HCT116 (cell line): Measurements from ENCODE around the gene TMEM52. TPM values are rescaled to one million over a fixed set of nuclear protein-coding genes. Genes with fewer than 3 reads are reported as not detected.

ENCODE experiments used
- ATAC-seq: fragments of 200-7000 bp; cut with Tn5 transposase; 2 replicates; pipeline ENCODE4 v1.9.1; 2020; ENCODE audit warnings: mild to moderate bottlenecking, moderate library complexity
- BruUV-seq: library from RNA; stranded (reverse); fragments of 400-500 nt; replicated peaks from 2 replicates; lab custom pipeline; 2021; lab: Mats Ljungman, UMichigan
- CTCF ChIA-PET: fragments of 300-600 bp; sonication (Branson Sonifier 250); formaldehyde crosslinking; loops from one replicate; lab custom pipeline; 2021; ENCODE audit warnings: antibody characterized with exemption; lab: Charles Lee
- POLR2A ChIA-PET: fragments of 300-600, 350-600 bp; sonication (Branson Sonifier 250); formaldehyde crosslinking; loops from one replicate; lab custom pipeline; 2021; ENCODE audit warnings: antibody characterized with exemption; lab: Charles Lee
- RAD21 ChIA-PET, 2 experiments: fragments of 300-600 bp; sonication (Branson Sonifier 250); formaldehyde crosslinking; loops; one replicate each; lab custom pipeline; 2023; ENCODE audit warnings: low total read pairs in 2 of 2; ENCODE audit not compliant: uncharacterized antibody in 2 of 2, unreplicated experiment in 2 of 2, low non-redundant PET in 1 of 2; lab: Charles Lee
- DNase-seq: peaks from one replicate; pipeline ENCODE4 v3.0.0-alpha.2; 2010; ENCODE audit warnings: low read depth, low spot score
- H2AFZ ChIP-seq: fragments of 200-600 bp; shearing (Covaris generic), sonication (generic); 2 replicates; pipeline ENCODE4 v1.6.1; 2017; ENCODE audit warnings: low read depth, mixed run types, mixed read lengths, antibody characterized with exemption, low read length; ENCODE audit not compliant: poor library complexity, severe bottlenecking
- H3K27ac ChIP-seq: 2 replicates; pipeline ENCODE4 v1.5.1; 2012; ENCODE audit warnings: low read depth, low read length
- H3K27me3 ChIP-seq: fragments of 200-600 bp; sonication (generic); 2 replicates; pipeline ENCODE4 v1.6.1; 2016; ENCODE audit warnings: mixed run types, low read length, mixed read lengths; ENCODE audit not compliant: insufficient read depth
- H3K36me3 ChIP-seq, 2 experiments: fragments of 200-500 bp in 1 of 2; fragments of 200-600 bp in 1 of 2; sonication (Bioruptor generic) in 1 of 2; sonication (generic) in 1 of 2; 2 replicates each; pipeline versions ENCODE4 v1.5.1 to v1.6.1; 2014 to 2016; ENCODE audit warnings: low read length in 2 of 2, inconsistent platforms in 1 of 2, mixed read lengths in 1 of 2, mixed run types in 1 of 2; ENCODE audit not compliant: insufficient read depth in 2 of 2, control insufficient read depth in 1 of 2
- H3K4me1 ChIP-seq, 2 experiments: fragments of 200-600 bp in 1 of 2; sonication (generic) in 1 of 2; 2 replicates each; pipeline versions ENCODE4 v1.5.1 to v1.6.1; 2012 to 2017; ENCODE audit warnings: low read length in 2 of 2, inconsistent platforms in 1 of 2, mild to moderate bottlenecking in 1 of 2, mixed read lengths in 1 of 2, mixed run types in 1 of 2, moderate library complexity in 1 of 2; ENCODE audit not compliant: insufficient read depth in 2 of 2, control insufficient read depth in 1 of 2
- H3K4me2 ChIP-seq: fragments of 200-600 bp; sonication (generic); 2 replicates; pipeline ENCODE4 v1.6.1; 2017; ENCODE audit warnings: mixed run types, low read length, mixed read lengths
- H3K4me3 ChIP-seq, 2 experiments: fragments of 200-600 bp in 1 of 2; sonication (generic) in 1 of 2; replicated peaks in 1 of 2; 2 replicates each; pipeline ENCODE4 v1.5.1; 2011 to 2016; ENCODE audit warnings: low read length in 2 of 2, control low read depth in 1 of 2, low read depth in 1 of 2, mild to moderate bottlenecking in 1 of 2, mixed read lengths in 1 of 2, mixed run types in 1 of 2
- H3K79me2 ChIP-seq: fragments of 200-600 bp; sonication (generic); 2 replicates; pipeline ENCODE4 v1.6.1; 2017; ENCODE audit warnings: mild to moderate bottlenecking, mixed run types, low read length, moderate library complexity, mixed read lengths; ENCODE audit not compliant: insufficient read depth
- H3K9ac ChIP-seq: fragments of 200-600 bp; sonication (generic); 2 replicates; pipeline ENCODE4 v1.6.1; 2016; ENCODE audit warnings: low read length, mixed read lengths
- H3K9me2 ChIP-seq: fragments of 200-600 bp; sonication (generic), shearing (Covaris generic); 2 replicates; pipeline ENCODE4 v1.6.1; 2017; ENCODE audit warnings: mixed run types, mild to moderate bottlenecking, moderate library complexity; ENCODE audit not compliant: insufficient read depth
- H3K9me3 ChIP-seq, 2 experiments: fragments of 200-500 bp in 1 of 2; fragments of 200-600 bp in 1 of 2; sonication (Bioruptor generic) in 1 of 2; sonication (generic) in 1 of 2; 2 replicates each; pipeline ENCODE4 v1.6.1; 2014 to 2017; ENCODE audit warnings: low read length in 2 of 2, mixed read lengths in 2 of 2, inconsistent platforms in 1 of 2, low read depth in 1 of 2, mild to moderate bottlenecking in 1 of 2, mixed run types in 1 of 2, moderate library complexity in 1 of 2; ENCODE audit not compliant: control insufficient read depth in 1 of 2, insufficient read depth in 1 of 2
- H4K20me1 ChIP-seq: fragments of 200-600 bp; sonication (generic), shearing (Covaris generic); 2 replicates; pipeline ENCODE4 v1.6.1; 2017; ENCODE audit warnings: mixed run types, mild to moderate bottlenecking, moderate library complexity; ENCODE audit not compliant: insufficient read depth
- EZH2phosphoT487 ChIP-seq: fragments of 200-600 bp; IDR thresholded peaks from 2 replicates; pipeline ENCODE4 v1.6.1; 2018; ENCODE audit warnings: antibody characterized with exemption, borderline replicate concordance
- FOSL1 ChIP-seq: IDR thresholded peaks from 2 replicates; pipeline ENCODE4 v1.6.1; 2012; ENCODE audit warnings: low read depth
- JUND ChIP-seq: IDR thresholded peaks from 2 replicates; pipeline ENCODE4 v1.6.1; 2012
- POLR2A ChIP-seq: IDR thresholded peaks from 2 replicates; pipeline ENCODE4 v1.7.0; 2011; ENCODE audit warnings: borderline replicate concordance; ENCODE audit not compliant: insufficient read depth, insufficient read length; ENCODE audit errors: extremely low read depth
- POLR2AphosphoS5 ChIP-seq: IDR thresholded peaks from 2 replicates; pipeline ENCODE4 v1.6.1; 2011; ENCODE audit warnings: mild to moderate bottlenecking, low read depth, low read length, moderate library complexity
- RAD21 ChIP-seq: IDR thresholded peaks from 2 replicates; pipeline ENCODE4 v1.6.1; 2012; ENCODE audit warnings: low read depth, mild to moderate bottlenecking
- SIN3A ChIP-seq: IDR thresholded peaks from 2 replicates; pipeline ENCODE4 v1.6.1; 2012; ENCODE audit warnings: low read depth
- SP1 ChIP-seq: IDR thresholded peaks from 2 replicates; pipeline ENCODE4 v1.6.1; 2012; ENCODE audit warnings: low read depth
- SRF ChIP-seq: IDR thresholded peaks from 2 replicates; pipeline ENCODE4 v1.6.1; 2012; ENCODE audit warnings: low read depth
- YY1 ChIP-seq: IDR thresholded peaks from 2 replicates; pipeline ENCODE4 v1.6.1; 2011; ENCODE audit warnings: low read length, low read depth, moderate library complexity, mild to moderate bottlenecking; ENCODE audit not compliant: insufficient replicate concordance; ENCODE audit errors: extremely low read depth
- intact Hi-C: fragments of 100-400 bp; cut with micrococcal nuclease; formaldehyde crosslinking; loops from 2 replicates; pipeline ENCODE4 v1.10.0; 2022
- total RNA-seq: library from RNA; stranded (reverse); gene quantifications from one replicate; pipeline ENCODE4 v1.2.1, GENCODE V29; 2021; ENCODE audit not compliant: unreplicated experiment
- TF ChIP-seq, protein P1 (sequence below): IDR thresholded peaks from 2 replicates; pipeline ENCODE4 v1.6.1; 2012
- TF ChIP-seq, protein P2 (sequence below): IDR thresholded peaks from 2 replicates; pipeline ENCODE4 v1.6.1; 2012; ENCODE audit warnings: low read depth
- TF ChIP-seq, protein P3 (sequence below): IDR thresholded peaks from 2 replicates; pipeline ENCODE4 v1.6.1; 2011; ENCODE audit warnings: mild to moderate bottlenecking, low read length, moderate library complexity; ENCODE audit not compliant: insufficient replicate concordance; ENCODE audit errors: extremely low read depth
- TF ChIP-seq, protein P4 (sequence below): IDR thresholded peaks from 2 replicates; pipeline ENCODE4 v1.6.1; 2012

TMEM52 gene
- total RNA-seq, 1 experiment from 2014 or later = 27.5 TPM

DNA sequence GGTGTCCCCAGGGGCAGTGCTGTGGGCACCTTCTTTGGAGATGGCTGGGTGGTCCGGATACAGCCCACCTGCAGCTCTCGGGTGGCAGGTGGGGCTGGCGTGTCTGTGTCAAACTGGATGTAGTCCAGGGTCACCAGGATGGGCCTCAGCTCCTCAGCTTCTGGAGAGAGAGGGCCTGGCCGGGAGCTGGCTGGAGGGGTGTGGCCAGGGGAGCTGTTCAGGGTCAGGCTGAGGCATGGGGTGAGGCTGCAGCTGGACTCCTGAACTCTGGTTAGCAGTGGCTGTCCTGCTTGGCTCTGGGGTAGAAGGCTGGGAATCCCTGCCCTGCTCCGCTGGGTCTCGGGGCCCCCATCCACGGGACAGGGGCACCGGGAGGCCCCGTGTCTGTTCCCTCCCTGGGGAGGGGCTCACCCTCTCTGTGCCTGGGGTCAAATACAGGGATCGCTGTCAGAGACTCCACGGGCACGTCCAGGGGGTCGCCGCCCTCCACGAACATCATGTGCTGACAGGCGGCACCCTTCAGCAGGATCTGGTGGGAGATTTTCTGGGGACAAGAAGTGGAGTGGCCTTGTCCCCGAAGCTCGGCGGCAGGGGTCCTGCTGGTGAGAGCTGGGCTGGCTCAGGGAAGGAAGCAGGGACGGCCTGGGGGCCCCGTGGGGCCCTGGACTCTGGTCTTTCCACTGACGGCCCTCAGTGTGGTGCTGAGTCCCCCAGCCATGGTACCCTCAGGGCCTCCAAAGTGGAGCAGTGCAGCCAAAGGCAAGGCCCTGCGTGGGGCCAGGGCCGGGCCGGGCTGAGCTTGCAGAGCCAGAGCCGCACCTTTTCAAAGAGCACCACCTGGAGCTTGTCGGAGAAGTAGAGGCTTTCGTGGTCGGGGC is 4.1 kb upstream of the TMEM52 start:
- no peaks in the 10 kb centered on the region for H3K9me2 ChIP-seq
- CTCF ChIA-PET = no interaction called here
- H3K27ac ChIP-seq = no peak overlapping the region; the same call in 1 of the 2 replicates
- RAD21 ChIA-PET = no interaction called here
- H3K9me3 ChIP-seq = no peaks in the 10 kb centered on the region
- BruUV-seq = no TSS peak
- no peak overlapping the region for H2AFZ ChIP-seq
- H3K36me3 ChIP-seq = no peaks in the 10 kb centered on the region
- POLR2A ChIA-PET = no interaction called here
- H3K79me2 ChIP-seq = 0 out of 2 replicates have a peak, but pooled peaks cover 4% of the 10 kb centered on the region
- peaks cover 7 to 19% of the 10 kb centered on the region in 2 experiments for H3K4me1 ChIP-seq
- no peak for DNase-seq
- intact Hi-C loops = no loop called here
- TF ChIP-seq FOSL1 = no peak
- TF ChIP-seq, protein P1, sequence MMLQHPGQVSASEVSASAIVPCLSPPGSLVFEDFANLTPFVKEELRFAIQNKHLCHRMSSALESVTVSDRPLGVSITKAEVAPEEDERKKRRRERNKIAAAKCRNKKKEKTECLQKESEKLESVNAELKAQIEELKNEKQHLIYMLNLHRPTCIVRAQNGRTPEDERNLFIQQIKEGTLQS = no peak
- TF ChIP-seq JUND = no peak
- no peak for TF ChIP-seq POLR2AphosphoS5
- no peak for TF ChIP-seq POLR2A
- TF ChIP-seq, protein P2, sequence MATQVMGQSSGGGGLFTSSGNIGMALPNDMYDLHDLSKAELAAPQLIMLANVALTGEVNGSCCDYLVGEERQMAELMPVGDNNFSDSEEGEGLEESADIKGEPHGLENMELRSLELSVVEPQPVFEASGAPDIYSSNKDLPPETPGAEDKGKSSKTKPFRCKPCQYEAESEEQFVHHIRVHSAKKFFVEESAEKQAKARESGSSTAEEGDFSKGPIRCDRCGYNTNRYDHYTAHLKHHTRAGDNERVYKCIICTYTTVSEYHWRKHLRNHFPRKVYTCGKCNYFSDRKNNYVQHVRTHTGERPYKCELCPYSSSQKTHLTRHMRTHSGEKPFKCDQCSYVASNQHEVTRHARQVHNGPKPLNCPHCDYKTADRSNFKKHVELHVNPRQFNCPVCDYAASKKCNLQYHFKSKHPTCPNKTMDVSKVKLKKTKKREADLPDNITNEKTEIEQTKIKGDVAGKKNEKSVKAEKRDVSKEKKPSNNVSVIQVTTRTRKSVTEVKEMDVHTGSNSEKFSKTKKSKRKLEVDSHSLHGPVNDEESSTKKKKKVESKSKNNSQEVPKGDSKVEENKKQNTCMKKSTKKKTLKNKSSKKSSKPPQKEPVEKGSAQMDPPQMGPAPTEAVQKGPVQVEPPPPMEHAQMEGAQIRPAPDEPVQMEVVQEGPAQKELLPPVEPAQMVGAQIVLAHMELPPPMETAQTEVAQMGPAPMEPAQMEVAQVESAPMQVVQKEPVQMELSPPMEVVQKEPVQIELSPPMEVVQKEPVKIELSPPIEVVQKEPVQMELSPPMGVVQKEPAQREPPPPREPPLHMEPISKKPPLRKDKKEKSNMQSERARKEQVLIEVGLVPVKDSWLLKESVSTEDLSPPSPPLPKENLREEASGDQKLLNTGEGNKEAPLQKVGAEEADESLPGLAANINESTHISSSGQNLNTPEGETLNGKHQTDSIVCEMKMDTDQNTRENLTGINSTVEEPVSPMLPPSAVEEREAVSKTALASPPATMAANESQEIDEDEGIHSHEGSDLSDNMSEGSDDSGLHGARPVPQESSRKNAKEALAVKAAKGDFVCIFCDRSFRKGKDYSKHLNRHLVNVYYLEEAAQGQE = no peak
- TF ChIP-seq RAD21 = no peak
- TF ChIP-seq SRF = no peak
- TF ChIP-seq SP1 = no peak
- TF ChIP-seq, protein P3, sequence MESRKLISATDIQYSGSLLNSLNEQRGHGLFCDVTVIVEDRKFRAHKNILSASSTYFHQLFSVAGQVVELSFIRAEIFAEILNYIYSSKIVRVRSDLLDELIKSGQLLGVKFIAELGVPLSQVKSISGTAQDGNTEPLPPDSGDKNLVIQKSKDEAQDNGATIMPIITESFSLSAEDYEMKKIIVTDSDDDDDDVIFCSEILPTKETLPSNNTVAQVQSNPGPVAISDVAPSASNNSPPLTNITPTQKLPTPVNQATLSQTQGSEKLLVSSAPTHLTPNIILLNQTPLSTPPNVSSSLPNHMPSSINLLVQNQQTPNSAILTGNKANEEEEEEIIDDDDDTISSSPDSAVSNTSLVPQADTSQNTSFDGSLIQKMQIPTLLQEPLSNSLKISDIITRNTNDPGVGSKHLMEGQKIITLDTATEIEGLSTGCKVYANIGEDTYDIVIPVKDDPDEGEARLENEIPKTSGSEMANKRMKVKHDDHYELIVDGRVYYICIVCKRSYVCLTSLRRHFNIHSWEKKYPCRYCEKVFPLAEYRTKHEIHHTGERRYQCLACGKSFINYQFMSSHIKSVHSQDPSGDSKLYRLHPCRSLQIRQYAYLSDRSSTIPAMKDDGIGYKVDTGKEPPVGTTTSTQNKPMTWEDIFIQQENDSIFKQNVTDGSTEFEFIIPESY = no peak
- TF ChIP-seq, protein P4, sequence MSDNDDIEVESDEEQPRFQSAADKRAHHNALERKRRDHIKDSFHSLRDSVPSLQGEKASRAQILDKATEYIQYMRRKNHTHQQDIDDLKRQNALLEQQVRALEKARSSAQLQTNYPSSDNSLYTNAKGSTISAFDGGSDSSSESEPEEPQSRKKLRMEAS = no peak
- TF ChIP-seq SIN3A = no peak
- TF ChIP-seq EZH2phosphoT487 = no peak
- no peak for TF ChIP-seq YY1
- H3K4me3 ChIP-seq = no peak overlapping the region
- no peak overlapping the region for H3K9ac ChIP-seq
- no peaks in the 10 kb centered on the region for H4K20me1 ChIP-seq
- no peaks in the 10 kb centered on the region for H3K27me3 ChIP-seq
- no peak overlapping the region for H3K4me2 ChIP-seq
- ATAC-seq = no peak
